ENCODE data around the gene BLOC1S3.

The BLOC1S3 gene

GRCh38 chr19:45178262-45179071, at the start of gene BLOC1S3:
Gene BLOC1S3, plus strand, starts transcription at chr19:45178784. Its CDS starts 513 bp downstream, at chr19:45179297.
- Histone ChIP-seq H3K4me1 (peaks cover 46 to 70% (median 56%) of the 10 kb centered on the region in 10 experiments), H3K4me3 (peak within 1 kb of the TSS; percentile 83 to 98 (median 90)), H3K27me3 (no peaks in the 10 kb centered on the region)

GRCh38 chr19:45128806-45129205, 49.8 kb upstream of the BLOC1S3 start:
- Histone ChIP-seq H3K9ac (peak overlapping the region in 1 of 11 experiments; percentile 10; a peak in 2 of 22 replicates), H3K4me3 (no peak overlapping the region), H4K20me1 (peaks cover 71 to 100% (median 97%) of the 10 kb centered on the region in 11 experiments), H3K27me3 (no peaks in the 10 kb centered on the region), H3K27ac (no peak overlapping the region; a peak in 1 of 22 replicates), H3K4me1 (peaks cover 26 to 79% (median 51%) of the 10 kb centered on the region in 10 experiments), H3K36me3 (peaks cover 9 to 31% (median 25%) of the 10 kb centered on the region in 11 experiments; a peak in 16 of 22 replicates), H3K9me3 (replicated peaks in 1 of 11) (no peaks in the 10 kb centered on the region), H3K4me2 (no peak overlapping the region)
- TF ChIP-seq Cebpa-rat (IDR thresholded peaks at IDR 0.05): no peak

More at GRCh38 chr19:45178262-45179071, at the start of gene BLOC1S3:
- H3K36me3 ChIP-seq: peaks cover 5 to 27% (median 10%) of the 10 kb centered on the region in 11 experiments; a peak in 16 of 22 replicates
- H3K4me2 ChIP-seq: peak within 1 kb of the TSS; percentile 96 to 100 (median 98)
- TF ChIP-seq Cebpa-rat (IDR thresholded peaks at IDR 0.05): peak in 5 of 11 experiments; percentile 18 to 84 (median 55); a peak in 9 of 22 replicates
- peaks cover 13 to 48% (median 31%) of the 10 kb centered on the region in 11 experiments; a peak in 18 of 22 replicates for H4K20me1 ChIP-seq
- H3K27ac ChIP-seq: peak within 1 kb of the TSS; percentile 79 to 95 (median 89)
- H3K9me3 ChIP-seq (replicated peaks in 1 of 11): no peaks in the 10 kb centered on the region
- peak within 1 kb of the TSS; percentile 83 to 93 (median 90) for H3K9ac ChIP-seq

- no peak for TF ChIP-seq Cebpa-rat (IDR thresholded peaks at IDR 0.05)
- no peak overlapping the region for H3K4me3 ChIP-seq
- peak overlapping the region; percentile 8 to 65 (median 41); a peak in 17 of 22 replicates for H3K4me2 ChIP-seq
Observed at GRCh38 chr19:45130236-45130635, 48.3 kb upstream of the BLOC1S3 start.

GRCh38 chr19:45130888-45131615, 47.5 kb upstream of the BLOC1S3 start:
- H3K36me3 ChIP-seq: peaks cover 9 to 31% (median 25%) of the 10 kb centered on the region in 11 experiments; a peak in 16 of 22 replicates
- TF ChIP-seq Cebpa-rat (IDR thresholded peaks at IDR 0.05): no peak
- peaks cover 42 to 79% (median 54%) of the 10 kb centered on the region in 10 experiments for H3K4me1 ChIP-seq
- H3K9me3 ChIP-seq (replicated peaks in 1 of 11): no peaks in the 10 kb centered on the region
- H3K9ac ChIP-seq: 0 out of 22 replicates have a peak overlapping the region, but pooled peaks of 2 of the 11 experiments have one; percentile 10 to 45
- H3K4me3 ChIP-seq: no peak overlapping the region
- H3K4me2 ChIP-seq: peak overlapping the region; percentile 8 to 65 (median 41); a peak in 18 of 22 replicates
- H3K27ac ChIP-seq: 0 out of 22 replicates have a peak overlapping the region, but pooled peaks of 1 of the 11 experiments have one; percentile 8
- H3K27me3 ChIP-seq: no peaks in the 10 kb centered on the region
- H4K20me1 ChIP-seq: peaks cover 50 to 100% (median 97%) of the 10 kb centered on the region in 11 experiments

More at GRCh38 chr19:45130236-45130635, 48.3 kb upstream of the BLOC1S3 start:
- Histone ChIP-seq H3K36me3 (peaks cover 9 to 31% (median 25%) of the 10 kb centered on the region in 11 experiments; a peak in 16 of 22 replicates), H3K9ac (peak overlapping the region in 3 of 11 experiments; percentile 11 to 45 (median 18); a peak in 3 of 22 replicates), H3K27ac (no peak overlapping the region; a peak in 1 of 22 replicates), H3K4me1 (peaks cover 40 to 79% (median 54%) of the 10 kb centered on the region in 10 experiments), H3K9me3 (replicated peaks in 1 of 11) (no peaks in the 10 kb centered on the region), H3K27me3 (no peaks in the 10 kb centered on the region), H4K20me1 (peaks cover 58 to 100% (median 97%) of the 10 kb centered on the region in 11 experiments)

GRCh38 chr19:45133661-45134060, 44.9 kb upstream of the BLOC1S3 start:
- Histone ChIP-seq H3K9ac (peak overlapping the region in 8 of 11 experiments; percentile 13 to 64 (median 46); a peak in 14 of 22 replicates), H3K36me3 (peaks cover 0 to 14% (median 5%) of the 10 kb centered on the region in 11 experiments; a peak in 13 of 22 replicates), H3K9me3 (replicated peaks in 1 of 11) (no peaks in the 10 kb centered on the region), H3K4me3 (no peak overlapping the region), H3K4me1 (peaks cover 64 to 91% (median 79%) of the 10 kb centered on the region in 10 experiments), H3K4me2 (peak overlapping the region; percentile 85 to 98 (median 95)), H4K20me1 (peaks cover 49 to 100% (median 95%) of the 10 kb centered on the region in 11 experiments), H3K27ac (peak overlapping the region in 9 of 11 experiments; percentile 6 to 82 (median 48); a peak in 13 of 22 replicates), H3K27me3 (no peaks in the 10 kb centered on the region)
- TF ChIP-seq Cebpa-rat (IDR thresholded peaks at IDR 0.05): no peak

GRCh38 chr19:45135176-45135885, 43.3 kb upstream of the BLOC1S3 start:
- H3K4me3 ChIP-seq: no peak overlapping the region
- H3K27me3 ChIP-seq: no peaks in the 10 kb centered on the region
- no peaks in the 10 kb centered on the region for H3K9me3 ChIP-seq (replicated peaks in 1 of 11)
- peak overlapping the region in 10 of 11 experiments; percentile 14 to 82 (median 54); a peak in 17 of 22 replicates for H3K27ac ChIP-seq
- peaks cover 42 to 98% (median 87%) of the 10 kb centered on the region in 11 experiments for H4K20me1 ChIP-seq
- H3K4me2 ChIP-seq: peak overlapping the region; percentile 85 to 98 (median 95)
- TF ChIP-seq Cebpa-rat (IDR thresholded peaks at IDR 0.05): no peak
- H3K36me3 ChIP-seq: peaks cover 0 to 16% (median 7%) of the 10 kb centered on the region in 11 experiments; a peak in 7 of 22 replicates
- H3K4me1 ChIP-seq: peaks cover 61 to 85% (median 72%) of the 10 kb centered on the region in 10 experiments
- H3K9ac ChIP-seq: peak overlapping the region in 7 of 11 experiments; percentile 29 to 74 (median 45); a peak in 7 of 22 replicates

GRCh38 chr19:45136507-45137178, 41.9 kb upstream of the BLOC1S3 start:
- Histone ChIP-seq H3K27me3 (no peaks in the 10 kb centered on the region), H3K9me3 (replicated peaks in 1 of 11) (no peaks in the 10 kb centered on the region), H3K4me2 (peak overlapping the region; percentile 85 to 98 (median 95)), H4K20me1 (peaks cover 33 to 98% (median 79%) of the 10 kb centered on the region in 11 experiments), H3K4me3 (peak overlapping the region in 9 of 10 experiments; percentile 5 to 55 (median 32); a peak in 14 of 20 replicates), H3K4me1 (peaks cover 55 to 72% (median 61%) of the 10 kb centered on the region in 10 experiments), H3K27ac (peak overlapping the region; percentile 44 to 82 (median 74)), H3K36me3 (peaks cover 12 to 29% (median 20%) of the 10 kb centered on the region in 11 experiments), H3K9ac (peak overlapping the region; percentile 57 to 74 (median 70); a peak in 21 of 22 replicates)
- TF ChIP-seq Cebpa-rat (IDR thresholded peaks at IDR 0.05): no peak
